Prostate gland (tissue), 2 donors: ENCODE data around the gene OR2S2.

Experiments used
- POLR2AphosphoS5 ChIP-seq: sonication (generic); formaldehyde crosslinking; IDR thresholded peaks from one replicate; pipeline ENCODE4 v1.6.1; 2017; ENCODE audit warnings: antibody characterized with exemption
- TF ChIP-seq, protein P1 (sequence below), 4 experiments: fragments of 200-600 bp in 2 of 4; fragments of 450-650 bp in 2 of 4; sonication (generic) in 2 of 4; IDR thresholded peaks; 1 replicate in 3 of 4; 2 replicates in 1 of 4; pipeline ENCODE4 v1.5.1; 2016 to 2019; ENCODE audit warnings: antibody characterized with exemption in 4 of 4, mild to moderate bottlenecking in 2 of 4, moderate library complexity in 2 of 4

- TF ChIP-seq, protein P1, sequence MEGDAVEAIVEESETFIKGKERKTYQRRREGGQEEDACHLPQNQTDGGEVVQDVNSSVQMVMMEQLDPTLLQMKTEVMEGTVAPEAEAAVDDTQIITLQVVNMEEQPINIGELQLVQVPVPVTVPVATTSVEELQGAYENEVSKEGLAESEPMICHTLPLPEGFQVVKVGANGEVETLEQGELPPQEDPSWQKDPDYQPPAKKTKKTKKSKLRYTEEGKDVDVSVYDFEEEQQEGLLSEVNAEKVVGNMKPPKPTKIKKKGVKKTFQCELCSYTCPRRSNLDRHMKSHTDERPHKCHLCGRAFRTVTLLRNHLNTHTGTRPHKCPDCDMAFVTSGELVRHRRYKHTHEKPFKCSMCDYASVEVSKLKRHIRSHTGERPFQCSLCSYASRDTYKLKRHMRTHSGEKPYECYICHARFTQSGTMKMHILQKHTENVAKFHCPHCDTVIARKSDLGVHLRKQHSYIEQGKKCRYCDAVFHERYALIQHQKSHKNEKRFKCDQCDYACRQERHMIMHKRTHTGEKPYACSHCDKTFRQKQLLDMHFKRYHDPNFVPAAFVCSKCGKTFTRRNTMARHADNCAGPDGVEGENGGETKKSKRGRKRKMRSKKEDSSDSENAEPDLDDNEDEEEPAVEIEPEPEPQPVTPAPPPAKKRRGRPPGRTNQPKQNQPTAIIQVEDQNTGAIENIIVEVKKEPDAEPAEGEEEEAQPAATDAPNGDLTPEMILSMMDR (IDR thresholded peaks at IDR 0.05), result no peak
- no peak for TF ChIP-seq POLR2AphosphoS5
Measured at GRCh38 chr9:35956651-35957050, 1.3 kb downstream of the OR2S2 start.
